Measurements from ENCODE around the gene NACC2.
"Not testable (repeated sequence)": the region's sequence is repeated elsewhere in the genome, so short reads cannot be mapped to it uniquely, and the experiment has no call there.

The NACC2 gene

DNA sequence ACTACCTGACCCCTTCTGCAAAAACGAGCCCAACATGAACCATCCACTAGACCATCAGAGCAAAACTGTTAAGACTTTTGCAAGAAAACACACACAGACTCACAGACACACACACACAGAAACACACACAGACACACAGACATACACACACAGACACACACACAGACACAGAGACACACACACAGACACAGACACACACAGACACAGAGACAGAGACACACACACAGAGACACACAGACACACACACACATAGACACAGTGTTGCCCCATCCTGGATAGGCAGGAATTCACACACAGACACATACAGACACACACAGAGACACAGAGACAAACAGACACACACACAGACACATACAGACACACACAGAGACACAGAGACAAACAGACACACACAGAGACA is 52.5 kb downstream of the NACC2 start:
- H3K4me3 ChIP-seq (ENCODE audit: low read depth, low read length), result no peak overlapping the region
- no peak for DNase-seq (ENCODE audit: low read depth)
- TF ChIP-seq, protein P1, sequence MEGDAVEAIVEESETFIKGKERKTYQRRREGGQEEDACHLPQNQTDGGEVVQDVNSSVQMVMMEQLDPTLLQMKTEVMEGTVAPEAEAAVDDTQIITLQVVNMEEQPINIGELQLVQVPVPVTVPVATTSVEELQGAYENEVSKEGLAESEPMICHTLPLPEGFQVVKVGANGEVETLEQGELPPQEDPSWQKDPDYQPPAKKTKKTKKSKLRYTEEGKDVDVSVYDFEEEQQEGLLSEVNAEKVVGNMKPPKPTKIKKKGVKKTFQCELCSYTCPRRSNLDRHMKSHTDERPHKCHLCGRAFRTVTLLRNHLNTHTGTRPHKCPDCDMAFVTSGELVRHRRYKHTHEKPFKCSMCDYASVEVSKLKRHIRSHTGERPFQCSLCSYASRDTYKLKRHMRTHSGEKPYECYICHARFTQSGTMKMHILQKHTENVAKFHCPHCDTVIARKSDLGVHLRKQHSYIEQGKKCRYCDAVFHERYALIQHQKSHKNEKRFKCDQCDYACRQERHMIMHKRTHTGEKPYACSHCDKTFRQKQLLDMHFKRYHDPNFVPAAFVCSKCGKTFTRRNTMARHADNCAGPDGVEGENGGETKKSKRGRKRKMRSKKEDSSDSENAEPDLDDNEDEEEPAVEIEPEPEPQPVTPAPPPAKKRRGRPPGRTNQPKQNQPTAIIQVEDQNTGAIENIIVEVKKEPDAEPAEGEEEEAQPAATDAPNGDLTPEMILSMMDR (IDR thresholded peaks at IDR 0.05; ENCODE audit: control insufficient read depth, extremely low read depth, insufficient read depth), result no peak

DNA sequence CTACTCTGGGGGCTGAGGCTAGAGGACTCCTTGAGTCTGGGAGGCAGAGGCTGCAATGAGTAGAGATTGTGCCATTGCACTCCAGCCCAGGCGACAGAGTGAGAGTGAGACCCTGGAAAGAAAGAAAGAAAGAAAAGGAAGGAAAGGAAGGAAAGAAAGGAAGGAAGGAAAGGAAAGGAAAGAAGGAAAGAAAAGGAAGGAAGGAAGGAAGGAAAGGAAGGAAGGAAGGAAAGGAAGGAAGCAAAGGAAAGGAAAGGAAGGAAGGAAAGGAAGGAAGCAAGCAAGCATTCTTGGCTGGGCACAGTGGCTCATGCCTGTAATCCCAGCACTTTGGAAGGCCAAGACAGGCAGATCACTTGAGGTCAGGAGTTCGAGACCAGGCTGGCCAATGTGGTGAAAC is 54.2 kb downstream of the NACC2 start:
- not testable (repeated sequence) for DNase-seq (ENCODE audit: low read depth); H3K4me3 ChIP-seq (ENCODE audit: low read depth, low read length)

DNA sequence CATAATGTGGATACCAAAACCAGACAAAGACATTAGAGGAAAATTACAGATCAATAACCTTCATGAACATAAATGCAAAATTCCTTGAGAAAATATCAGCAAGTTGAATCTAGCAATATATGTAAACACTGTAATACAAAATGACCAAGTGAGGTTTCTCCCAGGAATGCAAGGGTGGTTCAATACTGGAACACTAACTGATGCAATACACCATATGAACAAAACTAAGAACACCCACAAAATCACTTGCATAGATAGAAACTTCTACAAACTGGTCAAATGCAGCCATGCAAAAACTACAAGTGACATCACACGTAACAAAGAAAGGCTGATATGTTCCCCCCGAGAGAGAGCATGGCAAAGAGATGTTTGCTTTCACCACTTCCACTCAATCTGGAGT is 55.6 kb downstream of the NACC2 start:
- TF ChIP-seq, protein P1 (IDR thresholded peaks at IDR 0.05; ENCODE audit: control insufficient read depth, extremely low read depth, insufficient read depth), result no peak
- H3K4me3 ChIP-seq (ENCODE audit: low read depth, low read length), result no peak overlapping the region
- DNase-seq (ENCODE audit: low read depth), result no peak

DNA sequence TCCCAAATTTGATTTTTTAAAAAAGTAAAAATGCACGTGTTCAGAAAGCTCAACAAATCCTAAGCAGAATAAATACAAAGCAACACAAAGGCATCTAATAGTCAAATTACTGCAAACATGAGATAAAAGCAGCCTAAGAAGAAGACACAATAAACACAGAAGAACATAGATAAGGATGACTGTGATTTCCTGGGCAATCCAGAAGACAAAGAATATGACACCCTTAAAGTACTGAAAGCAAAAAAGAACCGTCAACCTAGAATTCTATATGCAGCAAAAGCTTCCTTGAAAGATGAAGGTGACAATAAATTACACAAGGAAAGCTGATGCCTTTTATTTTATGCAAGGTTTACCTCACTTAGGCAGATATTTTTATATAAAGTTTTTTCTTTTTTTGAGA is 58.2 kb downstream of the NACC2 start:
- TF ChIP-seq, protein P1 (IDR thresholded peaks at IDR 0.05; ENCODE audit: control insufficient read depth, extremely low read depth, insufficient read depth), result no peak
- no peak overlapping the region for H3K4me3 ChIP-seq (ENCODE audit: low read depth, low read length)
- no peak for DNase-seq (ENCODE audit: low read depth)

DNA sequence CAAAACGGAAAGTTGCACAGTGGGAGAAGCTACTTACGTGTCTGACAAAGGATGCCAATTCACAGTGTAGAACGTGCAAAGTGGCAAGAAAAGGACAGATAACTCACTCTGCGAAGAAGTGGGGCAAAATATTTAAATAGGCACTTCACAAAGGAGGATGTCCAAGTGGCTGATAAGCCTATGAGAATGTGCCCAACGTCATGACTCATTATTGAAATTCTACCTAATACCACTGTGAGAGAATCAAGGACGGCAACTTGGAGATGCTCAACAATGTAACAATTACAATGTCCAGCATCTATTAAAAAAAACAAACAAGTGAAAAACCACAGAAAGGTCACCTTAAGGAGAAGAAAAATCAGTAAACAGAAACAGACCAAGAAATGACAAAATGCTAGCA is 59.0 kb downstream of the NACC2 start:
- TF ChIP-seq, protein P1 (IDR thresholded peaks at IDR 0.05; ENCODE audit: control insufficient read depth, extremely low read depth, insufficient read depth), result no peak

DNA sequence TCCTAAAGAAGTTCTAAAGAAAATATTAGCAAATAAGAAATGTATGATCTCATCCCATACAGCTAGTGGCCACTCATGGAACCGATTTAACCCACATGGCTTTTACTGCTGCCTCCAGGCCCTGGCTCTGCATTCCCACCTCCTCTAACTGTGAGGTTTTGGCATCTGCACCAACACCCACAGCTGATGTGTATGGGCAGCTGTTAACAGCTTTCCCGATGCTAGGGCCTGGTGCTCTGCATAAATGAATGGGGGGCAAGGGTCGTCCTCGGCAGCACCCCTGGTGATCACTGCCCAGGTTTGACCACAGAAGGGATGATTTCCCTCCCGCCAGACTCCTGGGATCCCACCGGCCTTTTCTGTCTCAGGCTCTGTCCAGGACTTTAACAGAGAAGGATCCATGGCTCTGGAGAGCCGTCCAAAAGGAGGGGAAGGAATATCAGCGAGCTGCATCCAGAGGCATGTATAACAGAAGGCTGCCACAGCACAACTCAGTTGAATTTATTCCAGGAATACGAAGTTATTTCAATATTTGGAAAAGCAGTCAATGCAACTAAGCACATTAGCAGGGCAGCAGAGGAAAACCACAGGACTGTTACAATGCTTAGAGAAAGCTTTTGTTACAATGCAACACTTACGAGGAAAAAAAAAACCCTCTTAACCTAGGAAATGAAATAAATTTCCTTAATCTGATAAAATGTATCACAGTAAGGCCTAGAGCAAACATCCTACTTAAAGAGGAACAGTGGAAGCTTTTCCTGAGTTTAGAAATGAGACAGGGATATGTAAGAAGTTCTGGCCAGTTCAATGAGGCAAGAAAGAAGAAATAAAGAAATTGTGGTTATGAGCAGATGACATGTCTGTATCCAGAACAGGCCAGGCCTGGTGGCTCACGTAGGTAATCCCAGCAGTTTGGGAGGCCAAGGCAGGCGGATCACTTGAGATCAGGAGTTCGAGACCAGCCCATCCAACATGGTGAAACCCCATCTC is 63.1 kb downstream of the NACC2 start:
- TF ChIP-seq, protein P1 (IDR thresholded peaks at IDR 0.05; ENCODE audit: control insufficient read depth, extremely low read depth, insufficient read depth), result no peak
- no peak for DNase-seq (ENCODE audit: low read depth)
- H3K4me3 ChIP-seq (ENCODE audit: low read depth, low read length), result no peak overlapping the region

More for the DNA sequence above, 59.0 kb downstream of the NACC2 start:
- no peak for DNase-seq (ENCODE audit: low read depth)
- no peak overlapping the region for H3K4me3 ChIP-seq (ENCODE audit: low read depth, low read length)

DNA sequence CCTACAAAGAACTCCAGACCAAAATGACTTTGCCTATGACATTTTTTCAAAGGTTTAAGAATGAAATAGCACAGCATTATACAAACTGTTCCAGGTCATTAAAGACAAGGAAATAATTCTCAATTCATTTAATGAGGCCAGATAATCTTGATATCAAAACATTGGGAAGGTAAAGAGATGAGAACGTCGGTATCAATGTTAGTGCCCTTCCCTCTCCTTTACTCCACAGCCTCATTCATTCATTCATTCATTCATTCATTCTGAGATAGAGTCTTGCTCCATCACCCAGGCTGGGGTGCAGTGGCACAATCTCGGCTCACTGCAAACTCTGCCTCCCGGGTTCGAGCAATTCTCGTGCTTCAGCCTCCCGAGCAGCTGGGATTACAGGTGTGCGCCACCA is 64.0 kb downstream of the NACC2 start:
- TF ChIP-seq, protein P1 (IDR thresholded peaks at IDR 0.05; ENCODE audit: control insufficient read depth, extremely low read depth, insufficient read depth), result no peak
- DNase-seq (ENCODE audit: low read depth), result no peak
- H3K4me3 ChIP-seq (ENCODE audit: low read depth, low read length), result no peak overlapping the region

Measured in LNCaP clone FGC (cell line).